Stimulated activated CD8-positive, alpha-beta memory T cell treated with anti-CD3 and anti-CD28 coated beads, Interleukin-4, amount 100 ng/mL, for 4 hours (primary cell): Measurements from ENCODE around the gene SPOP.
"Not testable (repeated sequence)": the region's sequence is repeated elsewhere in the genome, so short reads cannot be mapped to it uniquely, and the experiment has no call there.

Experiments used
- DNase-seq, 2 donors: peaks; one replicate each; pipeline ENCODE4 v3.0.0-alpha.2; 2020; ENCODE audit warnings: low read depth in 2 of 2, low spot score in 1 of 2

Gene SPOP

DNA sequence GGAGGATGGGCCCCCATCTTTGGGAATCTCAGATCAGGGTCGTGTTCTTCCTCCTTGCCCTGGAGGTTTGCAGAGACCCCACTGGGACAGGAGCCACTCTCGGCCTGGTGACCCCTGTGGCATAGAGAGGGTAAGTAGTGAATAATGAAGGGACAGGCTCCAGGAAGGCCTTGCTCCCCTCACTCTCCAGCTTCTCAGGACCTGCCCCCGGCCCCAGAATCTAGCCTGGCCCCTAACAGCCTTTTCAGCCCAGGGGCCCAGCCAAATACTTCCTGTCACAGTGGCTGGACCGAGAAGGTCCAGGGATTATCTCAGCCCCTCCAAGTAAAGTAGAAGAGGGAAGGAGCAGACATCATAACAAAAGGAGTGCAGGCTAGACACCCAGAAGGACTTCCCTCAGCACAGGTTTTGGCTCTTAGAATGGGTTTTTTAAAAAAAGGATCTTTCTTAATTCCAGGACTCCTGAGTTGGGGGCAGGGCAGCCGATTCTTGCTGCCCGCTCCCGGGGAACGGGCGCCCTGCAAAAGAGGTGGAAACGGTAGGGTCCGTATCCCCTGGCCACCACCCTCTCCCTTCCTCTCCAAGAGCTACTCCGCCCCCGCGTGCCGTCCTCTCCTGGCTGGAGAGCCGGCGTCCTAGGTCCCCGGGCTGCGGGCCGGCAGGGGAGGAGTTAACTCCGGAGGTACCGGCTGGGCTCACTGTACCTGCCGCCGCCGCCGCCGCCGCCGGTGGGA, 102.8 kb downstream of the SPOP start:
- DNase-seq = no peak

GRCh38 chr17:49574323-49574781, 103.5 kb downstream of the SPOP start:
- DNase-seq = no peak

DNA sequence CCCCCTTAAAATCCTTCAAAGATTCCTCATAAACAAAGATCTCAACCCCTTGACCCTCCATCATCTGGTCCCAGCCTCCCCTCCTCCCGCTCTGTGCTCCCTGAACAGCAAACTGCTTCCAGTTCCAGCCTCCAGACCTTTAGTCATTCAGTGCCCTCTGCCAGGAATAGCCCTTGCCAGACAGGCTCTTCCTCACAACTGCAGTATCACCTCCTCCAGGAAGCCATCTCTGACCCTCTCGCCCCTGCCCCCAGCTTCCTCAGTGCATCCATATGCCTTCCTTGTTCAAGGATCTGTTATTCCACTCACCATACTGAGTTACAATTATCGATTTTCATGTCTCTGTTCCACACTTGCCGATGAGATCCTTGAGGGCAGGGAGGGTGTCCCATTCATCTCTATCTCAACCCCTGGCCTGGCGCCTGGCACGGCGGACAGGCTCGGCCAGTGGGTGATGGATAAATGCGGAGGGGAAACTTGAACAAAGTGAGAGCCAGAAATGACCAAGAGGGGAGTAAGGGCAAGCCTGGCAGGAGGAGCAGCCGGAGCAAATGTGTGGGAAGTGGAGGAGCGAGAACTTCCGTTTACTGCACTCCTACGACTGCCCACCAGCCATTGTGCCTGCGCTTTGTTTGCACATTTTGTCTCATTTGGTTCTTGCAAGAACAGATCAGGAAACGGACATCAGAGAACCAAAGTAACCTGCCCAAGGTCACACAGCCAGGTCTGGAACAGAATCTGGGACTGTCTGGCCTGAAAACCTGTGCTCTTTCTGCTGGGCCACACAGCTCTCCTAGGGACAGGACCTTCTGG, 104.2 kb downstream of the SPOP start:
- DNase-seq = no peak

- no peak for DNase-seq
Measured at GRCh38 chr17:49572806-49573420, 105.0 kb downstream of the SPOP start.

GRCh38 chr17:49572226-49572625, 105.7 kb downstream of the SPOP start:
- DNase-seq = no peak

DNA sequence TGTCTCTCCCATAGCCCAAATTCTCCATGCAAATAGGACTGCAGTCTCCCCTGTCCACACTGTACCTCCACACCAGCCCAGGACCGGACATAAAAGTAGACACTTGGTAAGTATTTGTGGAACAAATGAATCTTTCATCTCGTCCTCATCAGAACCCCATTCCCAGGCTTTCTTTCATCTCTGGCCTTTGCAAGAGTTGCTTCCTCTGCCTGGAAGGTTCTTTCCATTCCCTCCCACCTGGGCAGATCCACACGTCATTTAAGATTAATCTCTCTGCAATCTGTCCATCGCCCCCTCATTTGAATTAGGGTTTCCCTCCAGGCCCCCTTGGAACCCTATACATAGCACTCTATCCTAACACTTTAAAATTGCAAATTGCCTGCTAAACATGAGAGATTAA, 106.1 kb downstream of the SPOP start:
- no peak for DNase-seq

- DNase-seq = no peak
Measured at GRCh38 chr17:49571283-49571682, 106.6 kb downstream of the SPOP start.

GRCh38 chr17:49570540-49571242, 107.2 kb downstream of the SPOP start:
- DNase-seq = no peak

GRCh38 chr17:49568695-49569047, 109.2 kb downstream of the SPOP start:
- DNase-seq = not testable (repeated sequence)

- peak; percentile 62 to 77 for DNase-seq
Measured at GRCh38 chr17:49567871-49568694, 109.8 kb downstream of the SPOP start.

DNA sequence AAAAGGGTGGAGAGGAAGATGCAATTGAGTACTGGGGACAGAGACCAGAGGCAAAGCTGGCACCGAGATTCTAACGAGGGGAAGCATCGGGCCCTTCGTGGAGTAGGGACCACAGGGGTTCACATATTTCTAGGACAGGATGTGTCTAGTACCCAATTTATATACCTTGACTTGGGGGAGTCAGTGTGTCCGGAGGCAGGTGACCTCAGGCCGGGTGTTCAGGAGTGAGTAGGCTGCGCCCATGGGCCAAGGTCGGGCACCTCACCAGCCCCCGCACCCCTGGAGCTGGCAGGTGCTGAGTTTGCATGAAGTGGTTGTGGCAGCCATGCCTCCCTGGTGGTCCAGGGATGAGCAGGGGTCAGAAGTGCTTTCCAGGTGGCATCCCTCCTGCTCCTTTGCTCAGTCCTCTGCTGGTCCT, 110.8 kb downstream of the SPOP start:
- no peak for DNase-seq

GRCh38 chr17:49566668-49567071, 111.2 kb downstream of the SPOP start:
- DNase-seq = no peak

- DNase-seq = no peak
Measured at GRCh38 chr17:49565948-49566491, 111.9 kb downstream of the SPOP start.

GRCh38 chr17:49564638-49565037, 113.3 kb downstream of the SPOP start:
- no peak for DNase-seq

DNA sequence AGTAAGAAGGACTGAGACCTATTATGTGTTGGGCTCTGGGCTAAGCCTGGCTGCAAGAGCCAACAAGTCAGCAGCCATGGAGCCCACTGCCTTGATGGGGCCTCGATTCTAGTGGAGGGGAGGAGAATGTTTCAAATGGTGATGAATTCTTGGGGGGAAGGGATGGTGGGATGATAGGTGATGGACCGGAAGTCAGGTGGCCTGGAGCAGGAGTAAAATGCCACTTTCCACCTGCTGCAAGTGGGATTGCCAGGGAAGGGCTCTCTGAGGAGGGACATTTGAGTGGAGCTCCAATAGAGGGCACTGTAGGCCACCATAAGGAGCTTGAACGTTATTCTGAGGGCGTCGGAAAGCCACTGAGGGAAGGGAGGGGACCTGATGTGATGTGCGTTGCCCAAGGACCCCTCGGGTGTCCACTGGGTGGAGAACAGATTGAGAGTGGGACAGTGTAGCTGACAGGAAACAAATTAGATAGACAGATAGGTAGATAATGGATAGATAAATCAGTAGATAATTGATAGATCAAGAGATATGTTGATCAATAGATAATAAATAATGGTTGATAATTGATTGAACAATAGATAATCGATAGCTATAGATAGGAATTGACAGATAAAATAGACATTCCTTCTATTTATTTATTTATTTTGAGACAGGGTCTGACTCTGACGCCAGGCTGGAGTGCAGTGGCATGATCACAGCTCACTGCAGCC, 120.4 kb downstream of the SPOP start:
- no peak for DNase-seq

- DNase-seq = peak; percentile 52 to 71
Measured at GRCh38 chr17:49556223-49556943, 121.5 kb downstream of the SPOP start.

GRCh38 chr17:49555495-49556222, 122.2 kb downstream of the SPOP start:
- DNase-seq = no peak
